GM21786 (cell line): ENCODE measurements around the gene PRKCB.
"Not testable (repeated sequence)": the region's sequence is repeated elsewhere in the genome, so short reads cannot be mapped to it uniquely, and the experiment has no call there.

Experiments
- ATAC-seq: cut with Tn5 transposase; IDR thresholded peaks from one replicate; pipeline ENCODE4 v1.9.1; 2021; ENCODE audit not compliant: unreplicated experiment

The PRKCB gene

DNA sequence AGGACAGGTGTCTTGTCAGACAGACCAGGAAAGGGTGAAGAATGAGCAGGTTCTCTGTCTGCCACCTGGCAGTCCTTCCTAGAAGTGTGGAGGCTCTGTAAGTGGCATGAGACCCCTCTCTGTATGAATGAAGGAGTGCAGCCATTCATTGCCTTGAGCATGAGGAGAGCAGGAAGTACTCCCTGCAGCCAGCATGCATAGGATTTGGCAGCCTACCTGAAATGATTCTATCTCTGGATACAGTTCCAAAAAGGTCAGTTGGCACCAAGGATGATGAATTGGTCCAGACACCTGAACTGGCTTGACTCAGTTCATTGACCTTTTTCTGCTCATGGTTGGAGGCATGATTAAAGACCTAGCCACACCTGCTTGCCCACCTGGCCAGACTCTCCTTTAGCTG lies 163.0 kb downstream of the PRKCB start:
- no peak for ATAC-seq

DNA sequence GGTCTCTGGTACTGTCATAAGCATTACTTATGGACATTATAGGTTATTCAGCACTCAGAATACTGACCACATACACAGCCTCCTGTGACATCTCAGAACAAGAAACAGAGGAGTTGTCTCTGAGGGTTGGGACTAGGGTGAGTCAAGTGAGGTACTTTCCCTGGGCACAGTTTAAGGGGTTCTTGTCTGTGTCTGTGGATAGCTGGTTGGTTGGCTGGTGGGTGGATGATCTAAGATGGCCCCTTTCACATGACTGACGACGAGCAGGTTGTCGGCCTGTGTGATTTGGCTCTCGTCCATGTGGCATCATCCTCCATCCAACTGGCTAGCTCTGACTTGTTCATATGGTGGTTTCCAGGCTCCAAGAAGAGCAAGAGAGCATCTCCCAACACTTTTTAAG lies 163.9 kb downstream of the PRKCB start:
- ATAC-seq = no peak

- ATAC-seq = no peak
These were observed 165.9 kb downstream of the PRKCB start for GRCh38 chr16:24001710-24002109.

DNA sequence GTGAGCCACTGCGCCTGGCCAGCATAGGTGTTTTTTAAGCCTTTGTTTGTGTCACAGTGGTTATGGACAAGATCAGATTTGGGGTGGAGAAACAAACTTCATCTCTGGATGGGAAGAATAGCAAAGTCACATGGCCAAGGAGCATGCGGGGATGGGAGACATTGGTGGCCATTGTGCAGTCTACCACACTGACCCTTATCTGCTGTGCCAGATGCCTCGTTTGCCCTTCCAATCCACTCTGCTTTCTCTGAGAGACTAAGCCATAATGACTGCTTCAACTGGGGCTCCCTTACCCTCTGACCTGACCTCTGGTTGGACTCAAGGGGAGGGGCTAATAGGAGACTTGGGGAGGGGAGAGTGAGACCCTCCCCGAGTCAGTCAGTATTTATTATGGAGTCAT lies 166.8 kb downstream of the PRKCB start:
- no peak for ATAC-seq

GRCh38 chr16:24005577-24005976 lies 169.8 kb downstream of the PRKCB start:
- ATAC-seq = no peak

- ATAC-seq = no peak
These were observed 171.6 kb downstream of the PRKCB start for GRCh38 chr16:24007391-24007790.

DNA sequence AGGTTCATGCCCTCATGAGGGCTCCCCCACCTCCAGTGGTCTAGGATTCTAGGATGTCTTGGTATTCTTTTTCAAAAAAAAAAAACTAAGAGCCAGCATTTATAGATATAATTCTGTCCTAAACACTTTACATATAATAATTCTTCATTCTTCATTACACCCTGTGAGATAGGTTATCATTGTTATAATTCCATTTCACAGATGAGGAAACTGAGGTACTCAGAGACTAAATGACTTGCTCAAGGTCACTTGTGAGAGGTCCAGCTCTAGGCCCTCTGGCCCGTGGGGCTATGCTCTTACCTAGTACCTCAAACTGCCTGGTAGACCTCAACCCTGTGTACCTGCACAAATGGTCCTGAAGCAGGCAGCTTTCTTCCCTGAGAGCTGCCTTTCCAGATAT lies 172.2 kb downstream of the PRKCB start:
- ATAC-seq = no peak

- ATAC-seq = no peak
These were observed 173.3 kb downstream of the PRKCB start for GRCh38 chr16:24009098-24009497.

DNA sequence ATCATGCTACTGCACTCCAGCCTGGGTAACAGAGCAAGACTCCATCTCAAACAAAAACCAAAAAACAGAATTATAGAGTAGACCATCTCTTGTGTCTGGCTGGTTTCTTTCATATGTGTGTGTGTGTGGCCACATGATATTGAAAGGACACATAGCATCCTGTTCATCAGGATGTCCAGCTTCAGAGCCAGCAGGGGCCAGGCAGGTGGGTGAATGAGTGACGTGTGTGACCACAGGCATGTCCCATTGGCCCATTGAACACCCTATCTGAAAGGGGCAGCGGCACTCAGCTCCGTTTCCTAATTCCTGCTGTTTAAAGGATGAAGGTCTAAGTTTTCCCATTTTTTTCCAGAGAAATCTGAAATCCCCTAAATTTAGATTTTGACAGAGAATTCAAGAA lies 174.2 kb downstream of the PRKCB start:
- ATAC-seq = no peak

DNA sequence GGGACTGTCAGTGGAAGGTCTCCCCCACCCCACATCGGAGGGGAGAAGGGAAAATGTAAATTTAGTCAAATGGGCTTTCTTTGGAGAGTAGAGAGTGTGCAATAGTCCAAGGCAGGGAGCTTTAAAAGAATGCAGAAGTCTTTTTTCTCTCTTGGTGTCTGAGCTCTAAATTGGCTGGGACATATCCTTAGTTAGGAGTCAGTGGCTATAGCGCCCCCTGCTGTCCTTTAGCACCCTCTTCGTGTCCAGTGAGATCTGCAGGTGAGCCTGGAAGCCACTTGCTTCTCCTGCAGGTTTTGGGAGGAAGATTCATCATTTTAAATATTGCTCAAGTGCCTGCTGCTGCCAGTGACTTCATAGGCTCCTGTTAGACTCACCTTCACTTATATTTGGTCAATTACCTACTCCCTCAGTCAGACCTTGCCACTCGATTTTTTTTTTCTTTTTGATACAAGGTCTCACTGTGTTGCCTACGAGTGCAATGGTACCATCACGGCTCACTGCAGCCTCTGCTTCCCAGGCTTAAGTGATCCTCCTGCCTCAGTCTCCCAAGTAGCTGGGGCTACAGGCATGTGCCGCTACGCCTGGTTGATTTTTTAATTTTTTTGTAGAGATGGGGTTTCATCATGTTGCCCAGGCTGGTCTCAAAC lies 174.8 kb downstream of the PRKCB start:
- ATAC-seq = no peak

GRCh38 chr16:24011237-24011636 lies 175.5 kb downstream of the PRKCB start:
- no peak for ATAC-seq

DNA sequence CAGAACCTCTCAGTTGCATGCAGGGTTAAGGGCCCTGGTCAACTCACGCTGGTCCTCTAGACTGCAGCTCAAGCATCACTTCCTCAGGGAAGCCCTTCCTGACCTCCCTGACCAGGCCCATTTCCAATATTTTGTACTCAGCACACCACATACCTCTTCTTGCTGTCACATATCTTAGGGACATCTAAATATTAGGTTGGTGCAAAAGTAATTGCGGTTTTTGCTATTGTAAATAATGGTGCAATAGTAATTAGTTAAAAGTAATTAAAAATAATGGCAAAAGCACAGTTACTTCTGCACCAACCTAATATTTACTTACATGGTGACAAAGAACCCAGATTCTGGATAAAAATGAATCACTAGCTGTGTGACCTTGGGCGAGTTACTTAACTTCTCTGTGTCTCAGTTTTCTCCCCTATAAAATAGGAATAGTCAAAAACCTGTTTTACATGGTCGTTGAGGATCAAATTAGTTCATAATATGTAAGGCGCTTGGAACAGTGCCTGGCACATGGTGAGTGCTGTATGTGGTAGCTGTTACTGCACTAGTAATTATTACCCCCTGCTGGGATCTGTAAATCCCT lies 177.4 kb downstream of the PRKCB start:
- ATAC-seq = no peak

DNA sequence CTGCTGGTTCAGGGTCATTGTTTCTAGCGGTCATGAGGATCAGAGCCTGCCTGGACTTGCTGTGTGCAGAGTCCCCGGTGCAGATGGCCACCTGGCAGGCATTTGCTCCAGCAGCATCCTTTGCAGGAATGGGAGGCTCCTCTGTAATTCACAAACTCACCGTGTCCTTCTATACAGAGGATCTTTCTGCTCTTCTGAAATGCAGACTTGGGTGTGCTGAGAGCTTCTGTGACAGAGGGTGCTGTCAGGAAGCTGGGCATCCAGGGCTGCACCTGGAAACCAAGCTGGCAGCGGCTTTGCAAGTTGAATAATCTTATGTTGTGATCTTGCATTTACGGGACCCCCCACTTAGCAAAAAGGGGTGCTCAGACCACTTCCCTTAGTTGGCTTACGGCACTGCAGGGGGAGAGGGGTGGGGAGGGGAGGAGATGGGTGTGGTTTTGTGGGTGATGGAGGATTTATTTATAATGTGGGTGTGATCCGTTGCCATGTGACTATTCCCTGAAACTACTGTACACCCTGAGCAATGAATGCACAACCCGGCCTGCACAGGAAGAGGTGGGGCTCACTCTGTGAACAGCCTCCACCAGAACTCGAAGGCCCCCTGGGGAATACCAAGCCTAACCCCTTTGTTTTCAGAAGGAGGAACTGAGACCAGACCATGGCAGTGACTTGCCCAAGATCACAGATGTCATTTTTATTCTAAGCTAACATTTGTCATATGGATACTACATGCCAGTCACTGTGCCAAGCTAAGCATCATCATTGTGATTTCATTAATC lies 178.3 kb downstream of the PRKCB start:
- ATAC-seq = peak; percentile 93

GRCh38 chr16:24014955-24015354 lies 179.2 kb downstream of the PRKCB start:
- not testable (repeated sequence) for ATAC-seq

- ATAC-seq = no peak
These were observed 180.1 kb downstream of the PRKCB start for GRCh38 chr16:24015923-24016322.

DNA sequence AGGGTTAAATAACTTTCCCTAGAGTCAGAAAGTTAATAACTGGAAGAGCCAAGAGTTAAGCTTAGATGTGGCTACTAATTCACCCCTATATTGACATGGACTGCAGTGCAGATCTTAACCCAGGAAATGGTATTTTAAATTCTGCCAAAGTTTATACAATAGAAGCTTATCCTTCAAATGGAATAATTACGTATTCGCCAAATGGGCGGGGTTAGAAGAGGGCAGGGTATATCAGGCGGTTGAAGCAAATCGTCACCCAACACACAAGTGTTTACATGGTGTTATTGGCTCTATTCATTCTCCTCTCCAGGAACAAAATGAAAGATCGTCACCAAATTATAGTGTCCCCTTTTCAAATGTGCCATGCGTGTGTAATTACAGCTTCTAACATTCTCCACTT lies 182.7 kb downstream of the PRKCB start:
- no peak for ATAC-seq

DNA sequence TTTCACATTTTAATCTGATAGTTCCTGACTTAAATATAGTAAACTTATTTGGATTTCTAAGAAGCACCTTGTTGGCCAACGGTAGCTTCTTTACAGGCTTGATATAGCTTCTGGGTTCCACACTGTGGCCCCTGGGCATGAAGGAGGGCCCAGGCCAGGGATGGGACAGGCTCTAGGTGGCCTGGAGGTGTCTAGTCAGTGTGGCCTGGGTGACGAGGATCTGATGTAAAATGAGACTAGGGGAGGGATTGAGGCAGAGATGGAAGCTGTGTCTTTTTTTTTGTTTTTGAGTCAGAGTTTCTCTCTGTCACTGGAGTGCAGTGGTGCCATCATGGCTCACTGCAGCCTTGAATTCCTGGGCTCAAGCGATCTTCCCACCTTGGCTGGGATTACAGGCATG lies 187.0 kb downstream of the PRKCB start:
- ATAC-seq = no peak

DNA sequence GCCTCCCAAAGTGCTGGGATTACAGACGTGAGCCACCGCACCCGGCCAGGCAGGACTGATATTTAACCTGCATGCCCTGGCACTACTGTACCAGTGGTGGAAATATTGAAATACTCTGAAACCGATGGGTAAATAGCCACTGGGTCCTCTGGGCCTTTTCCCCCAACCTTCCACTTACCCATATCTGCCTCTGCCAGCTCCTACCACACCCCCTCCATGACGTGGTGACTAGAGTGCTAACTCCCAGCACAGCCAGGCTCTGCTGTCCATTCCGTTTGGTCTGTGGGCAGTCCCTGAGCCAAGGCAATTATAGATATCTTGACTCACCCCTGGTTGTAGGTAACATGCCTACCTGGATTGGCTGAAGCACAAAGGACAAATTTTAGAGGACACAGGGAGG lies 187.8 kb downstream of the PRKCB start:
- no peak for ATAC-seq

- ATAC-seq = no peak
These were observed 189.2 kb downstream of the PRKCB start for GRCh38 chr16:24024971-24025370.

GRCh38 chr16:24027466-24027865 lies 191.7 kb downstream of the PRKCB start:
- no peak for ATAC-seq

DNA sequence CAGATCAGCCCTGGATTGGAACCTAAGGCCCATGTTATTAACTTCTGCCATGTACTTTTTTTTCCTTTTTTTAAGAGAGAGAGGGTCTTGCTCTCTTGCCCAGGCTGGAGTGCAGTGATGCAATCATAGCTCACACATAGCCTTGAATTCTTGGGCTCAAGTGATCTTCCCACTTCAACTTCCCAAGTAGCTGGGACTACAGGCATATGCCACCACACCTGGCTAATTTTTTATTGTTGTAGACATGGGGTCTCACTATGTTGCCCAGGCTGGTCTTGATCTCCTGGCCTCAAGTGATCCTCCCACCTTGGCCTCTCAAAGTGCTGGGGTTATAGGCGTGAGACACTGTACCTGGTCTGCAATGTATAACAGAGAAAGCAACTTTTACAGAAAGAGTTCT lies 194.1 kb downstream of the PRKCB start:
- not testable (repeated sequence) for ATAC-seq

GRCh38 chr16:24035127-24035842 lies 199.5 kb downstream of the PRKCB start:
- no peak for ATAC-seq
